Erythroblast (primary cell): ENCODE measurements around the gene RNU6-8.

ENCODE experiments used
- GATA1 ChIP-seq: IDR thresholded peaks from 2 replicates; pipeline ENCODE4 v1.6.1; 2011; ENCODE audit warnings: low read depth, mild to moderate bottlenecking, control low read depth, low read length, moderate library complexity
- POLR2A ChIP-seq: IDR thresholded peaks from 2 replicates; pipeline ENCODE4 v1.6.1; 2011; ENCODE audit warnings: mild to moderate bottlenecking, low read length

DNA sequence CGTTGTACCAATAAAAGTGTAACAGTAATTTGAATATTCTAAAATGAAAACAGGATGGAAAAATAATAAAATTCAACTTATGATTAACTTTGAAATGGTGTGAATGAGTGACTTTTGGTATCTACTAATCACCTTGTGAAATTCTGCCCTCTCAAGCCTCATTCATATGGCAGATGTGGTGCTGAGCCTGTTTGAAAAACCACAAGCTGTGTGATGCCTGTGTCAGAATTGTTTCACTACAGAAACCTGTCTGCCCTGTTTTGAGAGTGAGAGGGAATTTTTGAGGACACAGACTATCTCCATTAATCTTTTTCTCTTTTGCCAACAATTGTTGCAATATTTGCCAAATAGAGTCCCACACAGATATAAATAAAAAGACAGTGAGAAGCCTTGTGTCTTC lies 5.2 kb downstream of the RNU6-8 start:
- TF ChIP-seq POLR2A (no peak), GATA1 (no peak)
